ENCODE results near the gene P4HA1.

The P4HA1 gene

DNA sequence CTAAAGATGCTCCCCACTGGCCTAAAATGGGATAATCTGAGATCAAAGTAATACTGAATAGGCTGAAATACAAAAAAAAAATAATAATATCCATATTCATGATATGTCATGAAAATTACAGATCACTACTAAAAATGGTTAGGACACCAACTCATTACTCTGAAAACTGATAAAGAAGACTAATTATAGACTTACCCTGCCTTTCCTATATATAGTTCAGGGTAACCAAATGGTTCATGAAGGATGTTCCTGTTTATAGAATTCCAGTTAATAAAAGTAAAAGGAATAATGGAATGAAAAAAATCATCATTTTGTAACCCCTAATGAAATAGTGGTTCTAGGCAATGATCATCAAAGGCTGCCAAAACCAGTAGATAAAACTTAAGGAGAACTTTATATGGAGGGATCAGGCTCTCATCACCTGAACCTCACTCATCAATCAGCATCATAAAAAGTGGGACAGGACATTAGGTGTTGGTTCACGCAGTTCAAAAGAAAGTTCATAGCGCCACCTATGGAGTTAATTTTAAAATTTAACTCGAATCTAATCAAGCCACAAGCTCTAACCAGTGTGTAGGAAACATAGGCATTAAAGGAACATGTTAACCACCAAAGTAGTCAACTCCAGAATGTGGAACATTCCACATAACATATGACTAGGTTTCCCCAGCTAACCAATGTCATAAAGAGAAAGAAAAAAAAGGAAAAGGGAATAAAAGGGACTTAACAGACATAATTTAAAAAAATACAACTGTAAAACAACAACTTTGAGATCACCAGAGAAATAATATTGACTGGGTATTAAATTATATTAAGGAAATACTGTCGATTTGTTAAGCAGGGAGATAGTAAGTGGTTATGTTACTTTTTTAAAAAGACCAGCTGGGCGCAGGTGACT is 35.7 kb downstream of the P4HA1 start:
- DNase-seq (ENCODE audit: insufficient read length, low spot score) (no peak), FAIRE-seq (no peak)
- TF ChIP-seq, protein P1, sequence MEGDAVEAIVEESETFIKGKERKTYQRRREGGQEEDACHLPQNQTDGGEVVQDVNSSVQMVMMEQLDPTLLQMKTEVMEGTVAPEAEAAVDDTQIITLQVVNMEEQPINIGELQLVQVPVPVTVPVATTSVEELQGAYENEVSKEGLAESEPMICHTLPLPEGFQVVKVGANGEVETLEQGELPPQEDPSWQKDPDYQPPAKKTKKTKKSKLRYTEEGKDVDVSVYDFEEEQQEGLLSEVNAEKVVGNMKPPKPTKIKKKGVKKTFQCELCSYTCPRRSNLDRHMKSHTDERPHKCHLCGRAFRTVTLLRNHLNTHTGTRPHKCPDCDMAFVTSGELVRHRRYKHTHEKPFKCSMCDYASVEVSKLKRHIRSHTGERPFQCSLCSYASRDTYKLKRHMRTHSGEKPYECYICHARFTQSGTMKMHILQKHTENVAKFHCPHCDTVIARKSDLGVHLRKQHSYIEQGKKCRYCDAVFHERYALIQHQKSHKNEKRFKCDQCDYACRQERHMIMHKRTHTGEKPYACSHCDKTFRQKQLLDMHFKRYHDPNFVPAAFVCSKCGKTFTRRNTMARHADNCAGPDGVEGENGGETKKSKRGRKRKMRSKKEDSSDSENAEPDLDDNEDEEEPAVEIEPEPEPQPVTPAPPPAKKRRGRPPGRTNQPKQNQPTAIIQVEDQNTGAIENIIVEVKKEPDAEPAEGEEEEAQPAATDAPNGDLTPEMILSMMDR (IDR thresholded peaks at IDR 0.05; ENCODE audit: insufficient read depth, missing control alignments), result peak; percentile 39

DNA sequence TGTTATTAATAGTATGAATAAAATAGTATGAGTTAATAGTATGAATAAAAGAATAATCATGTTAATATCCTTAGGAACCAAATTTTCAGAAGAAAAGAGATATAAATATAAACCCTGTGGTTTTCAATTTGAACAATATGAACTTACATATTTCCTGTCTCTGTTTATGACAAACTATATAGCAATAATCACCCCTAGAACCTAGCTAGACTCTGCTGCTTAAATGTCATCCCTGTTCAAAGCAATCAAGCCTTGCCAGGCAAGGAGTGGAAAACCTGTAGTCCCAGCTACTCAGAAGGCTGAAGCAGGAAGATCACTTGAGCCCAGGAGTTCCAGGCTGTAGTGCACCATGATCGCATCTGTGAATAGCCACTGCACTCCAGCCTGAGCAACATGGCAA is 36.5 kb downstream of the P4HA1 start:
- FAIRE-seq (no peak), DNase-seq (ENCODE audit: insufficient read length, low spot score) (no peak)
- TF ChIP-seq, protein P1 (IDR thresholded peaks at IDR 0.05; ENCODE audit: insufficient read depth, missing control alignments), result no peak

DNA sequence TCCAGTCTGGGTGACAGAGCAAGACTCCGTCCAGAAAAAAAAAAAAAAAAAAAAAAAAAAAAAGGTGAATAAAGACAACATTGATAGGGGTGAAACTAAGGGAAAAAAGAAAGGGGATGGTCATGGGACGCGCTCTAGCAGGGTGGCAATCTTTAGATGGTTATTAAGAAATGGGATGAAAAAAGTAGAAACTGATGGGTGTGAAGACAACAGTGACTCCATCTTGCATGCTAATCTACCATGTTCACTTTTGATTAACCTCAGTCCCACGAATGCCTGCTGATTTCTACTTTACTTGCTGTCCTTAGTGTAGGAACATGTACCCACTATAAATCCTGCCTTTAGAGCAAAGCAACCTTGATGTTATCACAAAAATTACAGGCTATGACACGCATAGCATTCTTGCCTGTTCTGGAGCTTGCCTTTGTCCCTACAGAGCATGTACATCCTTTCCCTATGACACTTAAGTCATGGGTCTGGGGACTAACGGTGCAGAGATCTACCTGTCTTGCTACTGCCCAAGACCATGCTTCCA is 38.5 kb downstream of the P4HA1 start:
- DNase-seq (ENCODE audit: insufficient read length, low spot score) (no peak), FAIRE-seq (no peak)
- TF ChIP-seq, protein P1 (IDR thresholded peaks at IDR 0.05; ENCODE audit: insufficient read depth, missing control alignments), result no peak

DNA sequence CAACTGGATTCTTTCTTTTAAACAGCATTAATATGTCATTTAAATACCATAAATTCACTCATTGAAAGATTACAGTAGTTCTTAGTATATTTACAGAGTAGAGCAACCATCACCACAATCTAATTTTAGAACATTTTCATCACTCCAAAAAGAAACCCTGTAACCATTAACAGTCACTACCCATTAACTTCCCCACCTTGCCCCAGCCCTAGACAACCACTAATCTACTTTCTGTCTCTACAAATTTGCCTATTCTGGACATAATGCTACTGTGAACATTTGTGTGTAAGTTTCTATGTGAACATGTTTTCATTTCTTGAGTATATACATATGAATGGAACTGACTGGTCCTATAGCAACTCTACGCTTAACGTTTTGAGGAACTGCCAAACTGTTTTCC is 42.4 kb downstream of the P4HA1 start:
- DNase-seq (ENCODE audit: insufficient read length, low spot score) (no peak), FAIRE-seq (no peak)
- TF ChIP-seq, protein P1 (IDR thresholded peaks at IDR 0.05; ENCODE audit: insufficient read depth, missing control alignments), result no peak

DNA sequence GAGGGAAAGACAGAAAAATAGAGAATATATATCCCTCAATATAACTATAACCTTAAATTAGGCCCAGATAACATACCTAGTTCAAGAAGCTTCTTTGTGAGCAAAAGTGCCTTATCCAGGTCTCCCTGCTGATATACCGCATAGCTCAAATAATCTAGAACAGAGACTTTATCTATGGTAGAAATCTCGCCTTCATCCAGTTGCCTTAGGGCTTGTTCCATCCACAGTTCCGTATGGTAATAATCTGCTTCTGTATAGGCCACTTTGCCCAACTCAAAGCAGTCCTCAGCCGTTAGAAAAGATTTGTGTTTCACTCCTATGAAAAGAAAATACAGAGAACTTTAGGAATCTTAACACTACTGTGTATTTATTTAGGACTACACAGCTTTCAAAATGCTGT is 43.4 kb downstream of the P4HA1 start:
- TF ChIP-seq, protein P1 (IDR thresholded peaks at IDR 0.05; ENCODE audit: insufficient read depth, missing control alignments), result no peak
- FAIRE-seq, result no peak

DNA sequence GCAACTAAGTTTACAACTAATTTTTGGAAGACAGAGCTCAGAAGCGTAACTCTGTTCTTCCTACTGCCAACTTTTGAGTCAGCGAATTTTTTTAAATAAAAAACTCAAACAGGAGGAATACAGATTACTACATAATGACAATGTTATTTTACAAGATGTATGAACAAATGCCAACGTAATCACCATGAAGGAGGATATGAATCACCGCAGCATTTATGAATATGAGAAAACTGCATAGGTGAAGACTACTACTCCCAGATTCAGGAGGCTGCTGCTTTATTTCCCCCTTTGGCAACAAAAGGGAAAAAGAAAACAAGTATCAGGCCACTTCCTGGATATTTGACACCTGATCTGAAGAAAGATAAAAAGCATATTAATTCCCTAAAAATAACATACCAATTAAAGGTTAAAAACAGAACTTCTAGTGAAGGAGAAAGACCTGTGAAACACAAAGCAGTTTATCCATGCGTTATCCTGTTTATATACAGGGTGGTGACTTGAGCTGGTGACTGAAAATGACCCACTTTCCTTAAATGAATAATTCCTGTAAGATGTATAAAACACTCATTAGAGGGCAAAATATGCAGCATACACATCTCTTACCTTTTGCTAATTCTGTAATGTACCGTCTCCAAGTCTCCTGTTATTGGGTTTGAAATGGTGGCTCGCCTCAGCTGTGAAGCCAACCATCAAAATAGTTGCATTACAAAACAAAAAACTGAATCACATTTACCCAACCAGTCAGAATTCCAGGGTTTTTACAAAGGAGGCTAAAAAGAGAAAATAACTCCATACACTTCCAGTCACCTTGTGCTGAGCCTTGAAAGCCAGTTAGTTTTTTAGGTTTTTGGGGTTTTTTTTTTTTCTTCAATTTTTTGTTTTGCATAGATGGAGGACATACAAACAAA is 52.0 kb downstream of the P4HA1 start:
- DNase-seq (ENCODE audit: insufficient read length, low spot score), result no peak
- TF ChIP-seq, protein P1 (IDR thresholded peaks at IDR 0.05; ENCODE audit: insufficient read depth, missing control alignments), result no peak
- FAIRE-seq, result no peak

More for the DNA sequence above, 43.4 kb downstream of the P4HA1 start:
- no peak for DNase-seq (ENCODE audit: insufficient read length, low spot score)
